HEK293 (cell line): Measurements from ENCODE around the gene SOX18.

Experiments used
- CTCF ChIA-PET: fragments of 350-600 bp; formaldehyde crosslinking; extraction: SDS; loops from one replicate; lab custom pipeline; 2021; ENCODE audit warnings: antibody characterized with exemption; lab: Yijun Ruan, JAX
- POLR2A ChIA-PET: fragments of 300-600 bp; formaldehyde crosslinking; extraction: SDS; loops from one replicate; lab custom pipeline; 2020; ENCODE audit warnings: antibody characterized with exemption, inconsistent platforms; lab: Yijun Ruan, JAX
- H3K27ac ChIP-seq: fragments of 200-500 bp; sonication (Bioruptor generic); 2 replicates; pipeline ENCODE4 v1.5.1; 2014; ENCODE audit warnings: low read depth, low read length, control low read depth, inconsistent platforms; ENCODE audit errors: extremely low read depth
- H3K36me3 ChIP-seq, 2 experiments: fragments of 200-500 bp in 1 of 2; sonication (Bioruptor generic) in 1 of 2; 1 replicate in 1 of 2; 2 replicates in 1 of 2; pipeline ENCODE4 v1.5.1; 2014 to 2017; ENCODE audit warnings: inconsistent platforms in 2 of 2, low read length in 2 of 2; ENCODE audit not compliant: control insufficient read depth in 2 of 2, insufficient read depth in 1 of 2
- H3K4me1 ChIP-seq: fragments of 200-500 bp; sonication (Bioruptor generic); 2 replicates; pipeline ENCODE4 v1.5.1; 2014; ENCODE audit warnings: mild to moderate bottlenecking, low read length, inconsistent platforms; ENCODE audit not compliant: control insufficient read depth, insufficient read depth
- H3K4me3 ChIP-seq: 2 replicates; pipeline ENCODE4 v1.5.1; 2011; ENCODE audit warnings: low read depth, mild to moderate bottlenecking, control low read depth, low read length, moderate library complexity
- H3K9me3 ChIP-seq: fragments of 200-500 bp; sonication (Bioruptor generic); 2 replicates; pipeline ENCODE4 v1.5.1; 2014; ENCODE audit warnings: low read depth, low read length, inconsistent platforms; ENCODE audit not compliant: control insufficient read depth, insufficient read depth
- GLI2 ChIP-seq: fragments of 450-650 bp; formaldehyde crosslinking; IDR thresholded peaks from 2 replicates; pipeline ENCODE4; 2017; ENCODE audit warnings: missing biosample characterization, missing genetic modification characterization, low read depth, borderline replicate concordance
- GLIS2 ChIP-seq: fragments of 450-650 bp; formaldehyde crosslinking; IDR thresholded peaks from 2 replicates; pipeline ENCODE4 v1.5.1; 2016; ENCODE audit warnings: missing biosample characterization, missing genetic modification characterization
- HOXD13 ChIP-seq: sonication (generic); formaldehyde crosslinking; IDR thresholded peaks from 2 replicates; pipeline ENCODE4 v1.8.0; 2022; ENCODE audit warnings: missing genetic modification reagents, borderline replicate concordance
- KLF1 ChIP-seq: fragments of 450-650 bp; formaldehyde crosslinking; IDR thresholded peaks from 2 replicates; pipeline ENCODE4 v1.5.1; 2016; ENCODE audit warnings: missing biosample characterization, missing genetic modification characterization
- KLF9 ChIP-seq: fragments of 450-650 bp; formaldehyde crosslinking; IDR thresholded peaks from 2 replicates; pipeline ENCODE4 v1.5.1; 2016; ENCODE audit warnings: missing biosample characterization, missing genetic modification characterization, low read depth
- RBAK ChIP-seq: fragments of 450-650 bp; formaldehyde crosslinking; IDR thresholded peaks from 2 replicates; pipeline ENCODE4 v1.5.1; 2016; ENCODE audit warnings: missing biosample characterization, missing genetic modification characterization
- SCRT2 ChIP-seq: fragments of 450-650 bp; formaldehyde crosslinking; IDR thresholded peaks from 2 replicates; pipeline ENCODE4 v1.5.1; 2016; ENCODE audit warnings: missing biosample characterization, missing genetic modification characterization
- ZBTB20 ChIP-seq: fragments of 450-650 bp; formaldehyde crosslinking; IDR thresholded peaks from 2 replicates; pipeline ENCODE4 v1.5.1; 2016; ENCODE audit warnings: missing biosample characterization, missing genetic modification characterization
- ZFP69B ChIP-seq: fragments of 450-650 bp; formaldehyde crosslinking; IDR thresholded peaks from 2 replicates; pipeline ENCODE4 v1.5.1; 2016; ENCODE audit warnings: missing biosample characterization, missing genetic modification characterization
- ZNF10 ChIP-seq: fragments of 450-650 bp; formaldehyde crosslinking; IDR thresholded peaks from 2 replicates; pipeline ENCODE4 v1.5.1; 2017; ENCODE audit warnings: missing biosample characterization, missing genetic modification characterization
- ZNF132 ChIP-seq: fragments of 450-650 bp; formaldehyde crosslinking; IDR thresholded peaks from 2 replicates; pipeline ENCODE4 v1.5.1; 2017; ENCODE audit warnings: missing biosample characterization, missing genetic modification characterization, borderline replicate concordance
- ZNF2 ChIP-seq: fragments of 450-650 bp; formaldehyde crosslinking; IDR thresholded peaks from 2 replicates; pipeline ENCODE4 v1.5.1; 2016; ENCODE audit warnings: missing biosample characterization, missing genetic modification characterization
- ZNF223 ChIP-seq: fragments of 450-650 bp; formaldehyde crosslinking; IDR thresholded peaks from 2 replicates; pipeline ENCODE4 v1.5.1; 2016; ENCODE audit warnings: missing biosample characterization, missing genetic modification characterization
- ZNF274 ChIP-seq, 2 experiments: fragments of 200-500 bp in 1 of 2; fragments of 450-650 bp in 1 of 2; sonication (Bioruptor generic) in 1 of 2; formaldehyde crosslinking in 1 of 2; IDR thresholded peaks; 2 replicates each; pipeline versions ENCODE4 v1.5.1 to v1.6.1; 2014 to 2016; ENCODE audit warnings: borderline replicate concordance in 1 of 2, inconsistent platforms in 1 of 2, low read length in 1 of 2, missing biosample characterization in 1 of 2, missing genetic modification characterization in 1 of 2
- ZNF324 ChIP-seq: fragments of 450-650 bp; formaldehyde crosslinking; IDR thresholded peaks from 2 replicates; pipeline ENCODE4 v1.5.1; 2016; ENCODE audit warnings: missing biosample characterization, missing genetic modification characterization
- ZNF354C ChIP-seq: fragments of 450-650 bp; formaldehyde crosslinking; IDR thresholded peaks from 2 replicates; pipeline ENCODE4 v1.5.1; 2016; ENCODE audit warnings: missing biosample characterization, missing genetic modification characterization, low read depth, borderline replicate concordance
- ZNF600 ChIP-seq: fragments of 450-650 bp; formaldehyde crosslinking; IDR thresholded peaks from 2 replicates; pipeline ENCODE4 v1.5.1; 2016; ENCODE audit warnings: missing biosample characterization, missing genetic modification characterization
- ZNF660 ChIP-seq: fragments of 450-650 bp; IDR thresholded peaks from 2 replicates; pipeline ENCODE4 v1.5.1; 2018; ENCODE audit warnings: missing biosample characterization, mild to moderate bottlenecking, missing genetic modification characterization
- ZNF677 ChIP-seq: fragments of 450-650 bp; IDR thresholded peaks from 2 replicates; pipeline ENCODE4 v1.5.0; 2018; ENCODE audit warnings: missing biosample characterization, mild to moderate bottlenecking, missing genetic modification characterization, moderate library complexity
- ZNF791 ChIP-seq: fragments of 450-650 bp; formaldehyde crosslinking; IDR thresholded peaks from 2 replicates; pipeline ENCODE4 v1.5.1; 2016; ENCODE audit warnings: missing biosample characterization, missing genetic modification characterization
- ZSCAN16 ChIP-seq: fragments of 450-650 bp; formaldehyde crosslinking; IDR thresholded peaks from 2 replicates; pipeline ENCODE4 v1.5.1; 2016; ENCODE audit warnings: missing biosample characterization, missing genetic modification characterization
- TF ChIP-seq, protein P1 (sequence below): fragments of 450-650 bp; formaldehyde crosslinking; IDR thresholded peaks from 2 replicates; pipeline ENCODE4 v1.5.0; 2017; ENCODE audit warnings: missing biosample characterization, missing genetic modification characterization, borderline replicate concordance
- TF ChIP-seq, protein P2 (sequence below): fragments of 450-650 bp; formaldehyde crosslinking; IDR thresholded peaks from 2 replicates; pipeline ENCODE4 v1.5.1; 2016; ENCODE audit warnings: missing biosample characterization, missing genetic modification characterization
- TF ChIP-seq, protein P3 (sequence below): fragments of 450-650 bp; formaldehyde crosslinking; IDR thresholded peaks from 2 replicates; pipeline ENCODE4 v1.5.1; 2016; ENCODE audit warnings: missing biosample characterization, missing genetic modification characterization
- TF ChIP-seq, protein P4 (sequence below): fragments of 450-650 bp; formaldehyde crosslinking; IDR thresholded peaks from 2 replicates; pipeline ENCODE4 v1.5.1; 2016; ENCODE audit warnings: missing biosample characterization, missing genetic modification characterization
- TF ChIP-seq, protein P5 (sequence below): fragments of 450-650 bp; formaldehyde crosslinking; IDR thresholded peaks from 2 replicates; pipeline ENCODE4 v1.5.1; 2017; ENCODE audit warnings: missing biosample characterization, missing genetic modification characterization

Gene SOX18

DNA sequence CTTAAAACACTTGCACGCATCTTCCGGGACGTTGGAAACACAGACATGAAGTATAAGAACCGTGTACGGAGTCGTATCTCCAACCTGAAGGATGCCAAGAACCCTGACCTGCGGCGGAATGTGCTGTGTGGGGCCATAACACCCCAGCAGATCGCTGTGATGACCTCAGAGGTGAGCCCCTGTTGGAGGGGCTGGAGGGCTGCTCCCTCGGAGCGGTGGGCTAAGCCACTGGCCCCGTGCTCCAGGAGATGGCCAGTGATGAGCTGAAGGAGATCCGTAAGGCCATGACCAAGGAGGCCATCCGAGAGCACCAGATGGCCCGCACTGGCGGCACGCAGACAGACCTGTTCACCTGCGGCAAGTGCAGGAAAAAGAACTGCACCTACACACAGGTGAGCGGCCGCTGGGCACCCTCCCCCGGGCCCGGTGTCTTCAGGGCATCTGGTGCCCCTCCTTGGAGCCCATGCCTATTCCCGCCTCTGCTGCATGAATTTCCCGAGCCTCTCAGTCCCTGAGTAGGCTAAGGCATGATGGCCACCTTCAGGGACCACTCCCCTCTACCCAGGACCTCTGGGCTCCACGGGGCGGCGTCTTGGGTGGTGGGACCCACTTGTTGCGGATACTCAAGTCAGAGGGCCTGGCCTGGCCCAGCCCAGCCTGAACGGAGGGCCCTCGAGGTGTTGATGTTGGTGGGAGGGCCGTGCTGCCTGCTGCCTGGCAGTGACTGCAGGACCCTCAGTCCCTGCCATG lies 21.0 kb upstream of the SOX18 start:
- ChIA-PET CTCF (interaction anchor here (0.6 to 1.7 kb wide), 7 partner anchors 8 to 380 kb away, joined by 3 to 5 read pairs (median 3); partner anchors contain the start of gene OPRL1), POLR2A (interaction anchor here (0.5 kb wide), 1 partner anchor 27 kb away, joined by 3 read pairs; no protein-coding TSS in a partner anchor)
- Histone ChIP-seq H3K27ac (no peak overlapping the region), H3K4me1 (no peaks in the 10 kb centered on the region), H3K9me3 (no peaks in the 10 kb centered on the region), H3K4me3 (no peak overlapping the region), H3K36me3 (peaks cover 0 to 22% of the 10 kb centered on the region in 2 experiments; a peak in 1 of 3 replicates)
- TF ChIP-seq ZFP69B (tag by site-specific recombination) (0 out of 2 replicates have a peak, but pooled peaks have one; percentile 15), ZNF223 (no peak), ZNF677 (tag by site-specific recombination) (no peak), ZBTB20 (tag by site-specific recombination) (no peak), ZNF2 (tag by site-specific recombination) (no peak), ZNF132 (no peak), HOXD13 (CRISPR knock-in tag) (no peak), ZNF10 (no peak), SCRT2 (tag by site-specific recombination) (peak; percentile 68), GLI2 (tag by site-specific recombination) (no peak), KLF9 (tag by site-specific recombination) (no peak), ZNF600 (peak; percentile 44; the same call in 1 of the 2 replicates), RBAK (tag by site-specific recombination) (no peak), ZNF791 (tag by site-specific recombination) (no peak), ZNF660 (no peak), GLIS2 (no peak), ZNF354C (no peak), ZNF274 (IDR thresholded peaks at IDR 0.05; ENCODE audit: low read length) (no peak), ZNF274 (tag by site-specific recombination; IDR thresholded peaks at IDR 0.05; ENCODE audit: borderline replicate concordance) (no peak), ZNF324 (tag by site-specific recombination) (no peak), ZSCAN16 (tag by site-specific recombination) (no peak), KLF1 (no peak)
- TF ChIP-seq, protein P1, sequence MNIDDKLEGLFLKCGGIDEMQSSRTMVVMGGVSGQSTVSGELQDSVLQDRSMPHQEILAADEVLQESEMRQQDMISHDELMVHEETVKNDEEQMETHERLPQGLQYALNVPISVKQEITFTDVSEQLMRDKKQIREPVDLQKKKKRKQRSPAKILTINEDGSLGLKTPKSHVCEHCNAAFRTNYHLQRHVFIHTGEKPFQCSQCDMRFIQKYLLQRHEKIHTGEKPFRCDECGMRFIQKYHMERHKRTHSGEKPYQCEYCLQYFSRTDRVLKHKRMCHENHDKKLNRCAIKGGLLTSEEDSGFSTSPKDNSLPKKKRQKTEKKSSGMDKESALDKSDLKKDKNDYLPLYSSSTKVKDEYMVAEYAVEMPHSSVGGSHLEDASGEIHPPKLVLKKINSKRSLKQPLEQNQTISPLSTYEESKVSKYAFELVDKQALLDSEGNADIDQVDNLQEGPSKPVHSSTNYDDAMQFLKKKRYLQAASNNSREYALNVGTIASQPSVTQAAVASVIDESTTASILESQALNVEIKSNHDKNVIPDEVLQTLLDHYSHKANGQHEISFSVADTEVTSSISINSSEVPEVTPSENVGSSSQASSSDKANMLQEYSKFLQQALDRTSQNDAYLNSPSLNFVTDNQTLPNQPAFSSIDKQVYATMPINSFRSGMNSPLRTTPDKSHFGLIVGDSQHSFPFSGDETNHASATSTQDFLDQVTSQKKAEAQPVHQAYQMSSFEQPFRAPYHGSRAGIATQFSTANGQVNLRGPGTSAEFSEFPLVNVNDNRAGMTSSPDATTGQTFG (tag by site-specific recombination) = no peak
- TF ChIP-seq, protein P2, sequence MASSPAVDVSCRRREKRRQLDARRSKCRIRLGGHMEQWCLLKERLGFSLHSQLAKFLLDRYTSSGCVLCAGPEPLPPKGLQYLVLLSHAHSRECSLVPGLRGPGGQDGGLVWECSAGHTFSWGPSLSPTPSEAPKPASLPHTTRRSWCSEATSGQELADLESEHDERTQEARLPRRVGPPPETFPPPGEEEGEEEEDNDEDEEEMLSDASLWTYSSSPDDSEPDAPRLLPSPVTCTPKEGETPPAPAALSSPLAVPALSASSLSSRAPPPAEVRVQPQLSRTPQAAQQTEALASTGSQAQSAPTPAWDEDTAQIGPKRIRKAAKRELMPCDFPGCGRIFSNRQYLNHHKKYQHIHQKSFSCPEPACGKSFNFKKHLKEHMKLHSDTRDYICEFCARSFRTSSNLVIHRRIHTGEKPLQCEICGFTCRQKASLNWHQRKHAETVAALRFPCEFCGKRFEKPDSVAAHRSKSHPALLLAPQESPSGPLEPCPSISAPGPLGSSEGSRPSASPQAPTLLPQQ = peak; percentile 41; the same call in 1 of the 2 replicates
- TF ChIP-seq, protein P3, sequence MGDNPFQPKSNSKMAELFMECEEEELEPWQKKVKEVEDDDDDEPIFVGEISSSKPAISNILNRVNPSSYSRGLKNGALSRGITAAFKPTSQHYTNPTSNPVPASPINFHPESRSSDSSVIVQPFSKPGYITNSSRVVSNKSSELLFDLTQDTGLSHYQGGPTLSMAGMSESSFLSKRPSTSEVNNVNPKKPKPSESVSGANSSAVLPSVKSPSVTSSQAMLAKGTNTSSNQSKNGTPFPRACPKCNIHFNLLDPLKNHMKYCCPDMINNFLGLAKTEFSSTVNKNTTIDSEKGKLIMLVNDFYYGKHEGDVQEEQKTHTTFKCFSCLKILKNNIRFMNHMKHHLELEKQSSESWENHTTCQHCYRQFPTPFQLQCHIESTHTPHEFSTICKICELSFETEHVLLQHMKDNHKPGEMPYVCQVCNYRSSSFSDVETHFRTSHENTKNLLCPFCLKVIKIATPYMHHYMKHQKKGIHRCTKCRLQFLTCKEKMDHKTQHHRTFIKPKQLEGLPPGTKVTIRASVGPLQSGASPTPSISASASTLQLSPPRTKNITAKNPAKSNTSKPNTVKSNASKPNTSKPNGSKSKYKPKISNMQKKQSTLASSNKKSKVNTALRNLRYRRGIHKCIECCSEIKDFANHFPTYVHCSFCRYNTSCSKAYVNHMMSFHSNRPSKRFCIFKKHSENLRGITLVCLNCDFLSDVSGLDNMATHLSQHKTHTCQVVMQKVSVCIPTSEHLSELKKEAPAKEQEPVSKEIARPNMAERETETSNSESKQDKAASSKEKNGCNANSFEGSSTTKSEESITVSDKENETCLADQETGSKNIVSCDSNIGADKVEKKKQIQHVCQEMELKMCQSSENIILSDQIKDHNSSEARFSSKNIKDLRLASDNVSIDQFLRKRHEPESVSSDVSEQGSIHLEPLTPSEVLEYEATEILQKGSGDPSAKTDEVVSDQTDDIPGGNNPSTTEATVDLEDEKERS = no peak
- TF ChIP-seq, protein P4, sequence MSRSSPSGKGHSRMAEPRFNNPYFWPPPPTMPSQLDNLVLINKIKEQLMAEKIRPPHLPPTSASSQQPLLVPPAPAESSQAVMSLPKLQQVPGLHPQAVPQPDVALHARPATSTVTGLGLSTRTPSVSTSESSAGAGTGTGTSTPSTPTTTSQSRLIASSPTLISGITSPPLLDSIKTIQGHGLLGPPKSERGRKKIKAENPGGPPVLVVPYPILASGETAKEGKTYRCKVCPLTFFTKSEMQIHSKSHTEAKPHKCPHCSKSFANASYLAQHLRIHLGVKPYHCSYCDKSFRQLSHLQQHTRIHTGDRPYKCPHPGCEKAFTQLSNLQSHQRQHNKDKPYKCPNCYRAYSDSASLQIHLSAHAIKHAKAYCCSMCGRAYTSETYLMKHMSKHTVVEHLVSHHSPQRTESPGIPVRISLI (tag by site-specific recombination) = no peak
- TF ChIP-seq, protein P5, sequence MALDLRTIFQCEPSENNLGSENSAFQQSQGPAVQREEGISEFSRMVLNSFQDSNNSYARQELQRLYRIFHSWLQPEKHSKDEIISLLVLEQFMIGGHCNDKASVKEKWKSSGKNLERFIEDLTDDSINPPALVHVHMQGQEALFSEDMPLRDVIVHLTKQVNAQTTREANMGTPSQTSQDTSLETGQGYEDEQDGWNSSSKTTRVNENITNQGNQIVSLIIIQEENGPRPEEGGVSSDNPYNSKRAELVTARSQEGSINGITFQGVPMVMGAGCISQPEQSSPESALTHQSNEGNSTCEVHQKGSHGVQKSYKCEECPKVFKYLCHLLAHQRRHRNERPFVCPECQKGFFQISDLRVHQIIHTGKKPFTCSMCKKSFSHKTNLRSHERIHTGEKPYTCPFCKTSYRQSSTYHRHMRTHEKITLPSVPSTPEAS = no peak
